Measurements from ENCODE around the gene SKAP2. TPM values are rescaled to one million over a fixed set of nuclear protein-coding genes. Genes with fewer than 3 reads are reported as not detected.

The SKAP2 gene, protein sequence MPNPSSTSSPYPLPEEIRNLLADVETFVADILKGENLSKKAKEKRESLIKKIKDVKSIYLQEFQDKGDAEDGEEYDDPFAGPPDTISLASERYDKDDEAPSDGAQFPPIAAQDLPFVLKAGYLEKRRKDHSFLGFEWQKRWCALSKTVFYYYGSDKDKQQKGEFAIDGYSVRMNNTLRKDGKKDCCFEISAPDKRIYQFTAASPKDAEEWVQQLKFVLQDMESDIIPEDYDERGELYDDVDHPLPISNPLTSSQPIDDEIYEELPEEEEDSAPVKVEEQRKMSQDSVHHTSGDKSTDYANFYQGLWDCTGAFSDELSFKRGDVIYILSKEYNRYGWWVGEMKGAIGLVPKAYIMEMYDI
- total RNA-seq: 8.6 and 10.7 TPM in 2 replicates

DNA sequence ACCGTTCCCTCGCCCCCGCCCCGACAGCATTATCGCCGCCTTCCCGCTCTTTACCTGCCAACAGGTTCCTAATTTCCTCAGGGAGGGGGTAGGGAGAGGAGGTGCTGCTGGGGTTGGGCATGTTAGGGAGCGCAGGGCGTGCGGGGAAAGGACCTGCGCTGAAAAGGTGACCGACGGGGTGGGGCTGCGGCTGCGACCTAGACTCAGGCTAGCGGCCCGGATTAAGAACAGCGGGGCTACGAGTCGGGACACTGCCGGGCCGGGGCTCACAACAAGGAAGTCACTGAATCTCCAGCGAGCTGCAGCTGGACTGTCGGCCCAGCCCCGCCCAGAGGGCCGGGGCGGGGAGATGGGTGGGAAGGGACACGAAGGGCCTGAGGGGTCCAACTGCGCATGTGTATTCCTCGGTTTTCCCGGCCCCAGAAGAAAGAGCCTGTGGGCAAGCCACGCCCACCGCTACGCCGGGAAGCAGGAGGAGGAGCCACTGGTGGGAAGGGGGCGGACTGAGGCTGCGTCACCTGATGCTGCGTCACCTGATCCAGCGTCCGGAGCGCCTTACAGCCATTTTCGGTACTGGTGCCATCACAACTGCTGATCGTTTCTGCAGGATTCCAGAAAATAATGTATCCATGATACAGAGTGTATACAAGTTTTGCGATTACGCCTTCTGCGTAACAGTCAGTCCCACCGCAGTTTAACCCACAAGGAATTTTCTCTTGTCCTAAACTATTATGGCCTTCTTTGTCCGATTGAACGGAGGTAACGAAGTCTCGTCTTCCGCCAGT is at the start of gene SKAP2:
Gene SKAP2, minus strand, starts transcription at position 282 of the 785 bp plus-strand sequence. Its CDS starts 161 bp downstream, at position 121.

Other genes starting within 250 kb of the SKAP2 start
- gene HOXA1, start 231.4 kb upstream of the SKAP2 start, total RNA-seq: 1.2 and 1.5 TPM in 2 replicates
- gene HOXA2, start 238.1 kb upstream of the SKAP2 start, total RNA-seq: 0.65 and 4.7 TPM in 2 replicates

Measured in placental epithelial cell (primary cell).